Measurements from ENCODE around the gene HLCS.
"Not testable (repeated sequence)": the region's sequence is repeated elsewhere in the genome, so short reads cannot be mapped to it uniquely, and the experiment has no call there.

DNA sequence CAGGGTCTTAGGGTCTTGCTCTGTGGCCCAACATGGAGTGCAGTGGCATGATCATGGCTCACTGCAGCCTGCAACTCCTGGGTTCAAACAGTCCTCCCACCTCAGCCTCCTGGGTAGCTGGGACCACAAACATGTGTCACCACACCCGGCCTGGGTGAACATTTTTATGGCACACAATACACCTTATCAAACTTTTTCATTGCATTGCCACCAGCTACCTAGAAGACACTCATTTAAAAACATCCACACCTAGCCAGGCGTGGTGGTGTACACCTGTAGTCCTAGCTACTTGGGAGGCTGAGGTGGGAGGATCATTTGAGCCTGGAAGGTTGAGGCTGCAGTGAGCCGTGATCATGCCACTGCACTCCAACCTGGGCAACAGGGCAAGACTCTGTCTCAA, 37.4 kb upstream of the HLCS start:
- TF ChIP-seq CTCF (IDR thresholded peaks at IDR 0.05; ENCODE audit: poor library complexity); EZH2phosphoT487 (IDR thresholded peaks at IDR 0.05; ENCODE audit: low read depth, severe bottlenecking, unreplicated experiment); EZH2 (IDR thresholded peaks at IDR 0.05; ENCODE audit: borderline replicate concordance): not testable (repeated sequence)
